Neural cell (in vitro differentiated cells): ENCODE results near the gene TBC1D10A. TPM values are rescaled to one million over a fixed set of nuclear protein-coding genes. Genes with fewer than 3 reads are reported as not detected.

Source experiments
- H2AFZ ChIP-seq: fragments of 200-600, 300-800 bp; sonication (generic), shearing (Covaris generic); 2 replicates; pipeline ENCODE4 v1.6.0; 2014; ENCODE audit warnings: low read depth, mild to moderate bottlenecking, antibody characterized with exemption, low read length, moderate library complexity
- H3F3A ChIP-seq: fragments of 200-600 bp; shearing (Covaris generic); 2 replicates; pipeline ENCODE4 v1.6.1; 2016; ENCODE audit warnings: mild to moderate bottlenecking, moderate library complexity, mixed read lengths, antibody characterized with exemption, low read length; ENCODE audit not compliant: insufficient read depth, poor library complexity, severe bottlenecking
- H3K27ac ChIP-seq: fragments of 200-600, 300-800 bp; sonication (generic), shearing (Covaris generic); 2 replicates; pipeline ENCODE4 v1.5.1; 2014; ENCODE audit warnings: mild to moderate bottlenecking, low read length, moderate library complexity
- H3K27me3 ChIP-seq: fragments of 300-800, 200-600 bp; sonication (generic), shearing (Covaris generic); 2 replicates; pipeline ENCODE4 v1.6.0; 2014; ENCODE audit warnings: mild to moderate bottlenecking, low read depth, low read length, moderate library complexity; ENCODE audit not compliant: insufficient read depth
- H3K36me3 ChIP-seq: fragments of 300-800, 200-600 bp; sonication (generic), shearing (Covaris generic); 2 replicates; pipeline ENCODE4 v1.5.1; 2014; ENCODE audit warnings: mild to moderate bottlenecking, antibody characterized with exemption, low read length, moderate library complexity; ENCODE audit not compliant: insufficient read depth
- H3K4me2 ChIP-seq: fragments of 300-800, 200-600 bp; sonication (generic), shearing (Covaris generic); 2 replicates; pipeline ENCODE4 v1.6.0; 2014; ENCODE audit warnings: mild to moderate bottlenecking, low read length
- H3K4me3 ChIP-seq: fragments of 300-800, 200-600 bp; sonication (generic), shearing (Covaris generic); 2 replicates; pipeline ENCODE4 v1.5.1; 2014; ENCODE audit warnings: mild to moderate bottlenecking, low read length, moderate library complexity
- H3K79me2 ChIP-seq: fragments of 200-600 bp; shearing (Covaris generic); replicated peaks from 2 replicates; pipeline ENCODE4 v1.6.0; 2014; ENCODE audit warnings: mild to moderate bottlenecking, low read length, moderate library complexity; ENCODE audit not compliant: insufficient read depth
- H3K9ac ChIP-seq: fragments of 300-800, 200-600 bp; sonication (generic), shearing (Covaris generic); 2 replicates; pipeline ENCODE4 v1.6.1; 2016; ENCODE audit warnings: mild to moderate bottlenecking, low read length, mixed read lengths
- H3K9me2 ChIP-seq: fragments of 200-600 bp; shearing (Covaris generic); 2 replicates; pipeline ENCODE4 v1.6.1; 2016; ENCODE audit warnings: mild to moderate bottlenecking, low read length, mixed read lengths; ENCODE audit not compliant: insufficient read depth
- H3K9me3 ChIP-seq: fragments of 200-600, 300-800 bp; sonication (generic), shearing (Covaris generic); 2 replicates; pipeline ENCODE4 v1.6.1; 2016; ENCODE audit warnings: mild to moderate bottlenecking, mixed run types, low read length, moderate library complexity, mixed read lengths
- H4K20me1 ChIP-seq: fragments of 200-600 bp; shearing (Covaris generic); 2 replicates; pipeline ENCODE4 v1.6.1; 2016; ENCODE audit warnings: mild to moderate bottlenecking, mixed run types; ENCODE audit not compliant: insufficient read depth
- CTCF ChIP-seq: fragments of 450-650 bp; IDR thresholded peaks from 2 replicates; pipeline ENCODE4 v1.5.1; 2014; ENCODE audit warnings: antibody characterized with exemption, mild to moderate bottlenecking, moderate library complexity; ENCODE audit not compliant: poor library complexity, severe bottlenecking
- EP300 ChIP-seq: fragments of 450-650 bp; conservative IDR thresholded peaks from 2 replicates; pipeline ENCODE4 v1.6.1; 2014; ENCODE audit warnings: antibody characterized with exemption, mild to moderate bottlenecking, moderate library complexity; ENCODE audit not compliant: poor library complexity, severe bottlenecking
- EZH2 ChIP-seq: fragments of 200-600, 300-800 bp; shearing (Covaris generic), sonication (generic); IDR thresholded peaks from 2 replicates; pipeline ENCODE4 v1.6.1; 2014; ENCODE audit warnings: antibody characterized with exemption, low read length, borderline replicate concordance, mild to moderate bottlenecking; ENCODE audit not compliant: insufficient read depth, poor library complexity, severe bottlenecking
- MXI1 ChIP-seq: fragments of 450-650 bp; conservative IDR thresholded peaks from 2 replicates; pipeline ENCODE4 v1.6.1; 2014; ENCODE audit warnings: antibody characterized with exemption, mild to moderate bottlenecking; ENCODE audit not compliant: poor library complexity, severe bottlenecking
- POLR2AphosphoS5 ChIP-seq: IDR thresholded peaks from 2 replicates; pipeline ENCODE4 v1.6.1; 2012
- RAD21 ChIP-seq: fragments of 450-650 bp; conservative IDR thresholded peaks from 2 replicates; pipeline ENCODE4 v1.6.1; 2014; ENCODE audit warnings: antibody characterized with exemption, mild to moderate bottlenecking, moderate library complexity
- SMC3 ChIP-seq: fragments of 450-650 bp; conservative IDR thresholded peaks from 2 replicates; pipeline ENCODE4 v1.6.1; 2014; ENCODE audit warnings: antibody characterized with exemption, mild to moderate bottlenecking, moderate library complexity; ENCODE audit not compliant: poor library complexity
- TAF1 ChIP-seq: IDR thresholded peaks from 2 replicates; pipeline ENCODE4 v1.6.1; 2012; ENCODE audit warnings: low read depth
- polyA plus RNA-seq: library from polyadenylated mRNA; depleted of rRNA; stranded (reverse); fragments of >200 nt; gene quantifications from 2 replicates; pipeline ENCODE4 v1.2.3, GENCODE V29; 2014
- TF ChIP-seq, protein P1 (sequence below): IDR thresholded peaks from 2 replicates; pipeline ENCODE4 v1.6.1; 2012; ENCODE audit warnings: borderline replicate concordance

Gene TBC1D10A
- polyA plus RNA-seq, 1 donor from 2014 or later = 11.9 TPM

DNA sequence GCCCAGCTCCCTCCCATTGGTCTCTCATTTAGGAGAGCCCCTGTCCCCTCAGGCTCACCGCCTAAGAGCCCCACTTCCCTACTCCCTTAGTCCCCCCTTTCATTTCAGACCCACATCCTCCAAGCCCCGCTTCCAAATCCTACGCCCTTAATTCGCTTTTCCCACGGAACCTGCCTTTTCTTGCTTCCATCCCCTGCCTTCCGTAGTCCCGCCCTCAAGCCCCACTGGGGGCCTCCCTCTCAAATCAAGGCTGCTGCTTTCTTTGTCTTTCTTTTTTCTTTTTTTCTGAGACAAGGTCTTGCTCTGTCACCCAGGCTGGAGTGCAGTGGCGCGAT lies 30.5 kb upstream of the TBC1D10A start:
- H4K20me1 ChIP-seq = peaks cover 8% of the 10 kb centered on the region
- H2AFZ ChIP-seq = peak overlapping the region; percentile 99
- H3K27ac ChIP-seq = peak overlapping the region; percentile 98
- peak overlapping the region; percentile 99 for H3K9ac ChIP-seq
- peaks cover 31% of the 10 kb centered on the region for H3K79me2 ChIP-seq
- no peaks in the 10 kb centered on the region for H3K36me3 ChIP-seq
- peak overlapping the region; percentile 89 for H3K4me3 ChIP-seq
- no peaks in the 10 kb centered on the region for H3K27me3 ChIP-seq
- TF ChIP-seq, protein P1, sequence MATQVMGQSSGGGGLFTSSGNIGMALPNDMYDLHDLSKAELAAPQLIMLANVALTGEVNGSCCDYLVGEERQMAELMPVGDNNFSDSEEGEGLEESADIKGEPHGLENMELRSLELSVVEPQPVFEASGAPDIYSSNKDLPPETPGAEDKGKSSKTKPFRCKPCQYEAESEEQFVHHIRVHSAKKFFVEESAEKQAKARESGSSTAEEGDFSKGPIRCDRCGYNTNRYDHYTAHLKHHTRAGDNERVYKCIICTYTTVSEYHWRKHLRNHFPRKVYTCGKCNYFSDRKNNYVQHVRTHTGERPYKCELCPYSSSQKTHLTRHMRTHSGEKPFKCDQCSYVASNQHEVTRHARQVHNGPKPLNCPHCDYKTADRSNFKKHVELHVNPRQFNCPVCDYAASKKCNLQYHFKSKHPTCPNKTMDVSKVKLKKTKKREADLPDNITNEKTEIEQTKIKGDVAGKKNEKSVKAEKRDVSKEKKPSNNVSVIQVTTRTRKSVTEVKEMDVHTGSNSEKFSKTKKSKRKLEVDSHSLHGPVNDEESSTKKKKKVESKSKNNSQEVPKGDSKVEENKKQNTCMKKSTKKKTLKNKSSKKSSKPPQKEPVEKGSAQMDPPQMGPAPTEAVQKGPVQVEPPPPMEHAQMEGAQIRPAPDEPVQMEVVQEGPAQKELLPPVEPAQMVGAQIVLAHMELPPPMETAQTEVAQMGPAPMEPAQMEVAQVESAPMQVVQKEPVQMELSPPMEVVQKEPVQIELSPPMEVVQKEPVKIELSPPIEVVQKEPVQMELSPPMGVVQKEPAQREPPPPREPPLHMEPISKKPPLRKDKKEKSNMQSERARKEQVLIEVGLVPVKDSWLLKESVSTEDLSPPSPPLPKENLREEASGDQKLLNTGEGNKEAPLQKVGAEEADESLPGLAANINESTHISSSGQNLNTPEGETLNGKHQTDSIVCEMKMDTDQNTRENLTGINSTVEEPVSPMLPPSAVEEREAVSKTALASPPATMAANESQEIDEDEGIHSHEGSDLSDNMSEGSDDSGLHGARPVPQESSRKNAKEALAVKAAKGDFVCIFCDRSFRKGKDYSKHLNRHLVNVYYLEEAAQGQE = no peak
- TF ChIP-seq POLR2AphosphoS5 = peak; percentile 7
- H3K4me2 ChIP-seq = peak overlapping the region; percentile 76
- H3F3A ChIP-seq = no peaks in the 10 kb centered on the region
- H3K9me2 ChIP-seq = no peaks in the 10 kb centered on the region
- H3K9me3 ChIP-seq = no peaks in the 10 kb centered on the region

DNA sequence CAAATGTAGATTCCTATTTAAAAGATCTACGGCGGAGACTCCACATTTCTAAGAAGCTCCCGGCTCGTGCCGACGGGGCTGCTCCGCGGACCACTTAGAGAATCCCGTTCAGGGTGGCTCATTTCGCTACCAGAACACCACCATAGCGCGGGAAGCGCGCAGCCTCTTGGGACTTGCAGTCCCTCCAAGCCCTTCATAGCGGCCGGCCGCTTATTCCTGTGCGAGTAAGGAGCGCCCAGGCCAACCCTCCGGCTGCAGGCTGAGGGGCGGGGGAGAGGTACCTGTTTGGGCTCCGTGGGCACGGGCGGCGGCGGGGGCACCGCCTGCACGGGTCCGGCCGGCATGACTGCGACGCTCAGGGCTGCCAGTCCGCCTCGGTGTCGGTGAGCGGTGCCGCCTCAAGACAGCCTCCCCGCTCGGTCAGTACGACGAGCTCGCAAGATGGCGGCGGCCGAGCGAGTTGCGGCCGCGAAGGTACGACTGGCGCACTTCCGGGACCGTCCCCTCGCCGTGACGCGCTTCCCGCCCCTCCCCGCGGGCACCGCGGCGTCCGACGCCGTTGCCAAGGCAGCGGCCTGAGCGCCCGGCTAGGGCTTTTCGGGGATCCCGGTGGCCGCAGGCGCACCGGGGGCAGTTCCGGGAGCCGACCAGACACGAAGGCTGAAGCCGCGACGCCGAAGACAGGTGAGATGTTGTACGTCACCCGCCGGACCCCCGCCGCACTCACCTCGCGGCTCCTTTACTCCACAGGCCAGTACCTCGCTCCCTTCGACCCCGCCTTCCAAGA lies 29.9 kb upstream of the TBC1D10A start, which contains the start of the genes CCDC157 and SF3A1:
CCDC157 (plus strand) TSS at position 559 of the 787 bp plus-strand sequence. CDS start 8,994 bp downstream, outside the sequence.
SF3A1 (minus strand) TSS at position 446 of the 787 bp plus-strand sequence; CDS start at position 344, 102 bp downstream.
- peaks cover 33% of the 10 kb centered on the region for H3K79me2 ChIP-seq
- no peaks in the 10 kb centered on the region for H3F3A ChIP-seq
- no peaks in the 10 kb centered on the region for H3K9me2 ChIP-seq
- H2AFZ ChIP-seq = peak within 1 kb of the TSS; percentile 99
- H3K36me3 ChIP-seq = peaks cover 3% of the 10 kb centered on the region
- TF ChIP-seq EZH2 = no peak
- TF ChIP-seq SMC3 = peak; percentile 11
- peak; percentile 78 for TF ChIP-seq TAF1
- no peak for TF ChIP-seq CTCF
- peak; percentile 99 for TF ChIP-seq POLR2AphosphoS5
- TF ChIP-seq, protein P1 = peak; percentile 82
- TF ChIP-seq RAD21 = peak; percentile 11
- peak; percentile 76 for TF ChIP-seq EP300
- TF ChIP-seq MXI1 = peak; percentile 93
- H3K27me3 ChIP-seq = no peaks in the 10 kb centered on the region
- H3K9ac ChIP-seq = peak within 1 kb of the TSS; percentile 99
- H3K9me3 ChIP-seq = no peaks in the 10 kb centered on the region
- H4K20me1 ChIP-seq = peaks cover 8% of the 10 kb centered on the region
- peak within 1 kb of the TSS; percentile 89 for H3K4me3 ChIP-seq
- peak within 1 kb of the TSS; percentile 84 for H3K4me2 ChIP-seq
- H3K27ac ChIP-seq = peak within 1 kb of the TSS; percentile 98
